ENCODE results near the gene PHYKPL. TPM values are rescaled to one million over a fixed set of nuclear protein-coding genes. Genes with fewer than 3 reads are reported as not detected.
"Not testable (repeated sequence)": the region's sequence is repeated elsewhere in the genome, so short reads cannot be mapped to it uniquely, and the experiment has no call there.

PHYKPL gene
- total RNA-seq, 4 donors from 2014 or later: 25.0 to 54.6 (median 33.7) TPM

DNA sequence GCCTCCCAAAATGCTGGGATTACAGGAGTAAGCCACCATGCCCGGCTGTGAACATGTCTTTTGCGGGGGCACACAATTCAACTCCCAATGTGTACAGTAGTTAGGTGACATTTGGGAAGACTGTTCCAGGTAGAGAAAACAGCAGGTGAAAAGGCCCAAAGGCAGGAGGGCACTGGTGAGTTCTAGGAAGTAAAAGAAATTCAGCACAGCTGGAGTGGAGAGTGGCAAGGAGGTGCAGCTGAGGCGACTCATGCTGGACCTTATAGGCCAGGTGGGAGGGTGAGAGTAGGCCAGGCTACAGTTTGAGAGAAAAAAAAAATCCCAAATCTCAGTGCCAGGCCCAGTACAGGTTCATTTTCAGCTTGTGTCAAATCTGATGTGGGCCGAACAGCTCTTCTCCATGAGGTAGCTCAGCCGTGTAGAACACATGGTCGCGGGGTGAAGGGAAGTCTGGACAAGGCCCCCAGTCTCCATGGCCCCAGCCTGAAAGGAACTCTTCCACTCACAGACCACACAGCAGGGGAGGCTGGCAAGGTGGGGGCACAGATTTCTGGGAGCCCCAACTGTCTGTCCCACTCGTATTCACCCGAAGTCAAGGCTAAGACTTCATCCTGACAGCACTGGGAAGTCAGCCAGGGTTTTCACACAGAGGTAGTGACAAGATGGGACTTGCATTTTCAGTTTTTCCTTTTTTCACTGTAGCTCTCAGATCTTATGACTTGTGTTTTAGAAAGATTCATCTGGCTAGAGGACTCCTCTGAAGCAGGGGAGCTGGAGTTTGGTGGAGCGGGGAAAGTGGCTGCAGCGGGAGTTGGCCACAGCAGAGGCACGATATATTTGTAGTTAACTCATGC lies 32.8 kb downstream of the PHYKPL start:
- H3K4me1 ChIP-seq: no peaks in the 10 kb centered on the region
- in situ Hi-C loops (cut with MboI; ENCODE audit: low sequenced_read_pairs in 4 of 4) (no loop called here), intact Hi-C loops (cut with DNase I; ENCODE audit: low total_unique reads) (no loop called here)
- no peak for DNase-seq
- H3K4me3 ChIP-seq: no peak overlapping the region
- no peaks in the 10 kb centered on the region for H3K36me3 ChIP-seq
- H3K27ac ChIP-seq: no peak overlapping the region
- TF ChIP-seq POLR2A (IDR thresholded peaks at IDR 0.05): no peak
- TF ChIP-seq, protein P1, sequence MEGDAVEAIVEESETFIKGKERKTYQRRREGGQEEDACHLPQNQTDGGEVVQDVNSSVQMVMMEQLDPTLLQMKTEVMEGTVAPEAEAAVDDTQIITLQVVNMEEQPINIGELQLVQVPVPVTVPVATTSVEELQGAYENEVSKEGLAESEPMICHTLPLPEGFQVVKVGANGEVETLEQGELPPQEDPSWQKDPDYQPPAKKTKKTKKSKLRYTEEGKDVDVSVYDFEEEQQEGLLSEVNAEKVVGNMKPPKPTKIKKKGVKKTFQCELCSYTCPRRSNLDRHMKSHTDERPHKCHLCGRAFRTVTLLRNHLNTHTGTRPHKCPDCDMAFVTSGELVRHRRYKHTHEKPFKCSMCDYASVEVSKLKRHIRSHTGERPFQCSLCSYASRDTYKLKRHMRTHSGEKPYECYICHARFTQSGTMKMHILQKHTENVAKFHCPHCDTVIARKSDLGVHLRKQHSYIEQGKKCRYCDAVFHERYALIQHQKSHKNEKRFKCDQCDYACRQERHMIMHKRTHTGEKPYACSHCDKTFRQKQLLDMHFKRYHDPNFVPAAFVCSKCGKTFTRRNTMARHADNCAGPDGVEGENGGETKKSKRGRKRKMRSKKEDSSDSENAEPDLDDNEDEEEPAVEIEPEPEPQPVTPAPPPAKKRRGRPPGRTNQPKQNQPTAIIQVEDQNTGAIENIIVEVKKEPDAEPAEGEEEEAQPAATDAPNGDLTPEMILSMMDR (IDR thresholded peaks at IDR 0.05 in 4 of 5, conservative IDR thresholded peaks at IDR 0.05 in 1 of 5): no peak
- no peaks in the 10 kb centered on the region for H3K9me3 ChIP-seq
- no peaks in the 10 kb centered on the region for H3K27me3 ChIP-seq
- ATAC-seq: no peak

DNA sequence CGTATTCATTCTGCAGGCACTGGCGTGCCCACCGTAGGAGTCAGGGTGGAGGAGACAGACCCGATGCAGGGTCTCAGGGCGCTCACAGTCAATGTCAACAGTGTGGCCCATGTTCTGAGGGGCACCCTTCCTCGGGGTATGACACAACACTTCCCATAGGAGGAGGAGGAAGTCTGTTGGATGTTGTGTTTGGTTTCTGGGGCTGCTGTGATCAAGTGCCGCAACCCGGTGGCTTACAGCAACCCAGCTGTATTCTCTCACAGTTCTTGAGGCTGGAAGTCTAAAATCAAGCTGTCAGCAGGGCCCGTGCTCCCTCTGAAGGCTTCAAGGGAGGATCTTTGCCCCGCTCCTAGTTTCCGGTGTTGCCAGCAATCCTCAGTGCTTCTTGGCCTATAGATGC lies 33.9 kb downstream of the PHYKPL start:
- TF ChIP-seq POLR2A (IDR thresholded peaks at IDR 0.05): no peak
- TF ChIP-seq, protein P1 (IDR thresholded peaks at IDR 0.05 in 4 of 5, conservative IDR thresholded peaks at IDR 0.05 in 1 of 5): no peak
- intact Hi-C loops (cut with DNase I; ENCODE audit: low total_unique reads) (no loop called here), in situ Hi-C loops (cut with MboI; ENCODE audit: low sequenced_read_pairs in 4 of 4) (no loop called here)
- Histone ChIP-seq H3K36me3 (no peaks in the 10 kb centered on the region), H3K4me1 (no peaks in the 10 kb centered on the region), H3K4me3 (no peak overlapping the region), H3K27me3 (no peaks in the 10 kb centered on the region), H3K27ac (no peak overlapping the region), H3K9me3 (no peaks in the 10 kb centered on the region)
- ATAC-seq: no peak
- no peak for DNase-seq

DNA sequence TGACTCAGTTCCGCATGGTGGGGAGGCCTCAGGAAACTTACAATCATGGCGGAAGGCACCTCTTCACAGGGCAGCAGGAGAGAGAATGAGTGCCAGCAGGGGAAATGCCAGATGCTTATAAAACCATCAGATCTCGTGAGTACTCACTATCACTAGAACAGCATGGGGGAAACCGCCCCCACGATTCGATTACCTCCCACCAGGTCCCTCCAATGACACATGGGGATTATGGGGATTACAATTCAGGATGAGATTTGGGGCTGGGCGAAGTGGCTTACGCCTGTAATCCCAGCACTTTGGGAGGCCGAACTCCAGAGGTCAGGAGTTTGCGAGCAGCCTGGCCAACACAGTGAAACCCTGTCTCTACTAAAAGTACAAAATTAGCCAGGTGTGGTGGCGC lies 34.5 kb downstream of the PHYKPL start:
- ATAC-seq; H3K4me1 ChIP-seq; H3K36me3 ChIP-seq; in situ Hi-C loops (cut with MboI; ENCODE audit: low sequenced_read_pairs in 4 of 4); DNase-seq; H3K27ac ChIP-seq; H3K4me3 ChIP-seq; H3K27me3 ChIP-seq; intact Hi-C loops (cut with DNase I; ENCODE audit: low total_unique reads); H3K9me3 ChIP-seq: not testable (repeated sequence)

DNA sequence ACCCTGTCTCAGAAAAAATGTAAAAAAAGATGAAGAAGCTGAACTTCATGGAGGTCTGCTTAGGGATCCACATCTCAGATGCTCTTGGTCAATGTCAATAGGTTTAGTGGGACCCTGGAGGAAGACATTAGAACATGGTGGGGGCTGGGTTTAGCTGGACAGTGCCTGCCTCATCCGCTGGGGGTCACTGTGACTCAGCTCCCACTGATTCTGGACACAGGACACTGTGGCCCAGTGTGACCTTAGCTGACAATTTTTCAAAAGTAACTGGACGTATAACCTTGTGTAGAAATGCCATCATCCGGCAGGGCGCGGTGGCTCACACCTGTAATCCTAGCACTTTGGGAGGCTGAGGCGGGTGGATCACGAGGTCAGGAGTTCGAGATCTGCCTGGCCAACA lies 35.6 kb downstream of the PHYKPL start:
- no peaks in the 10 kb centered on the region for H3K36me3 ChIP-seq
- no peaks in the 10 kb centered on the region for H3K4me1 ChIP-seq
- H3K27ac ChIP-seq: no peak overlapping the region
- no peaks in the 10 kb centered on the region for H3K9me3 ChIP-seq
- TF ChIP-seq POLR2A (IDR thresholded peaks at IDR 0.05): no peak
- TF ChIP-seq, protein P1 (IDR thresholded peaks at IDR 0.05 in 4 of 5, conservative IDR thresholded peaks at IDR 0.05 in 1 of 5): peak in 3 of 5 experiments; percentile 12 to 43 (median 19)
- in situ Hi-C loops (cut with MboI; ENCODE audit: low sequenced_read_pairs in 4 of 4) (no loop called here), intact Hi-C loops (cut with DNase I; ENCODE audit: low total_unique reads) (no loop called here)
- DNase-seq (no peak), ATAC-seq (peak in 1 of 2 donors; percentile 53)
- no peak overlapping the region for H3K4me3 ChIP-seq
- H3K27me3 ChIP-seq: no peaks in the 10 kb centered on the region

DNA sequence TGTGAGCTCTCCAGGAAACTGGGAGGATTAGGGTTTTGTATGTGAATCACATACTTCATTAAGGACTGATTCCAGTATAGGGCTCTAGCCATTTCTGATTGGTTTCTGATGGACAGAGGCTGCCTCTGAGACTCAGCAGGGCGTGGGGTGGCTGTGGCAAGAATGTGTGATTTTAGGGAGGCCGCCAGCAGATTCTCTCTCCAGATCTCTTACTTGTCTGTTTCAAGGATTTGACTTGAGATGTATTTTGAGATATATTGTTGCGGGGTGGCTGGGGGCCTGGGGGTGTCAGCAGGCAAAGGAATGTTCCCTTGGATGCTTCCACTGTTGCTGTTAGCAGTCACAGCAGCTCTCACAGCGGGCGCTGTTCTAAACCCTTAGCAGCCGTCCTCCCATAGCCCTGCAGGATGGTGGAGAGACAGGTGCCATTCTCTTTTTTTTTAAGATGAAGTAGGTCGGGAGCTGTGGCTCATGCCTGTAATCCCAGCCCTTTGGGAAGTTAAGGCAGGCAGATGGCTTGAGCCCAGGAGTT lies 36.3 kb downstream of the PHYKPL start:
- no peak overlapping the region for H3K4me3 ChIP-seq
- intact Hi-C loops (cut with DNase I; ENCODE audit: low total_unique reads): no loop called here
- H3K27me3 ChIP-seq: no peaks in the 10 kb centered on the region
- ATAC-seq (no peak), DNase-seq (no peak)
- no peaks in the 10 kb centered on the region for H3K36me3 ChIP-seq
- no peaks in the 10 kb centered on the region for H3K9me3 ChIP-seq
- TF ChIP-seq POLR2A (IDR thresholded peaks at IDR 0.05): no peak
- TF ChIP-seq, protein P1 (IDR thresholded peaks at IDR 0.05 in 4 of 5, conservative IDR thresholded peaks at IDR 0.05 in 1 of 5): no peak
- in situ Hi-C loops (cut with MboI; ENCODE audit: low sequenced_read_pairs in 4 of 4): no loop called here
- H3K4me1 ChIP-seq: no peaks in the 10 kb centered on the region
- no peak overlapping the region for H3K27ac ChIP-seq

Data from gastrocnemius medialis (tissue), 4 donors.